ENCODE results near the gene SPACDR.

DNA sequence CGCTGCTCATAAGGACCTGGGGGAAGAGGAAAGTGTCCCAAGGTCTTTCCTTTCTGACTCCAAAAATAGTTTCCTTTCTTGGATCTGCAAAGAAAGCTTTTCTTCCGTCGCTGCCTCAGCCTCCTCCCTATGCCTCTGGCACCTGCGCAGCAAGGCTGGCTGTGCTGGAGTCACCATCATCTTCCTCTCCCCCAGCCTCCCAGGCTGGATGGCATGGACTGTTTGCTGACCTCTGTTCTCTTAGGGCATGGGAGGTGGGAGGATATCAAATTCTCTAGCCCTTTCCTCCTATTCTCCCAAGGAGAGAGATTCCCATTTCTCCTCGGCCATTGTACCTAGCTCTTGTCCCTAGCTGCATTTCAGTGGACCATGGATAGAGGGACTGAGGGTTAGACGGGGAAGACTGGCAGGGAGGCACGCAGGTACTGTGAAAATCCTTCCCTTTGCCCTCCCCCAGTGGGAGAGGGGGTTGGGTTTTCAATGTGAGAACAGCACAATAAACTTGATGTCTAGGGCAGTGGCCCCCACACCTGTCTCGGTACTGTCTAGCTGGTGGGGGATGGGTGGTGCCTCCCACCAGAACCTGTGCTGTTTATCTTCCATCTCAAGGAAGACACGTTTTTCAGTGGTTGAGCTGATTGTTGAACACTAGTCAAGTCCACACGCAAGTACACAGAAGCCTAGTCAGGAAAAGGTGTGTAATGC is 30.3 kb downstream of the SPACDR start:
- TF ChIP-seq, protein P1, sequence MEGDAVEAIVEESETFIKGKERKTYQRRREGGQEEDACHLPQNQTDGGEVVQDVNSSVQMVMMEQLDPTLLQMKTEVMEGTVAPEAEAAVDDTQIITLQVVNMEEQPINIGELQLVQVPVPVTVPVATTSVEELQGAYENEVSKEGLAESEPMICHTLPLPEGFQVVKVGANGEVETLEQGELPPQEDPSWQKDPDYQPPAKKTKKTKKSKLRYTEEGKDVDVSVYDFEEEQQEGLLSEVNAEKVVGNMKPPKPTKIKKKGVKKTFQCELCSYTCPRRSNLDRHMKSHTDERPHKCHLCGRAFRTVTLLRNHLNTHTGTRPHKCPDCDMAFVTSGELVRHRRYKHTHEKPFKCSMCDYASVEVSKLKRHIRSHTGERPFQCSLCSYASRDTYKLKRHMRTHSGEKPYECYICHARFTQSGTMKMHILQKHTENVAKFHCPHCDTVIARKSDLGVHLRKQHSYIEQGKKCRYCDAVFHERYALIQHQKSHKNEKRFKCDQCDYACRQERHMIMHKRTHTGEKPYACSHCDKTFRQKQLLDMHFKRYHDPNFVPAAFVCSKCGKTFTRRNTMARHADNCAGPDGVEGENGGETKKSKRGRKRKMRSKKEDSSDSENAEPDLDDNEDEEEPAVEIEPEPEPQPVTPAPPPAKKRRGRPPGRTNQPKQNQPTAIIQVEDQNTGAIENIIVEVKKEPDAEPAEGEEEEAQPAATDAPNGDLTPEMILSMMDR (IDR thresholded peaks at IDR 0.05): no peak
- TF ChIP-seq POLR2A (IDR thresholded peaks at IDR 0.05): no peak
